Calu3 (cell line): ENCODE measurements around the gene KLLN. TPM values are rescaled to one million over a fixed set of nuclear protein-coding genes. Genes with fewer than 3 reads are reported as not detected.
"Not testable (repeated sequence)": the region's sequence is repeated elsewhere in the genome, so short reads cannot be mapped to it uniquely, and the experiment has no call there.

Experiments
- BruUV-seq: library from RNA; stranded (reverse); fragments of 400-500 nt; replicated peaks from 2 replicates; lab custom pipeline; 2021; lab: Mats Ljungman, UMichigan
- CTCF ChIA-PET: fragments of 300-600 bp; sonication (Branson Sonifier 250); formaldehyde crosslinking; loops from one replicate; lab custom pipeline; 2022; ENCODE audit warnings: antibody characterized with exemption; lab: Charles Lee
- DNase-seq: peaks from one replicate; pipeline ENCODE4 v3.0.0; 2022
- H3K27ac Mint-ChIP-seq: one replicate; pipeline ENCODE4 v1.8.0; 2022; ENCODE audit warnings: mixed read lengths; ENCODE audit not compliant: unreplicated experiment
- H3K27me3 Mint-ChIP-seq: one replicate; pipeline ENCODE4 v1.8.0; 2022; ENCODE audit warnings: mixed read lengths; ENCODE audit not compliant: unreplicated experiment
- H3K36me3 Mint-ChIP-seq: one replicate; pipeline ENCODE4 v1.8.0; 2022; ENCODE audit warnings: mild to moderate bottlenecking, moderate library complexity, mixed read lengths; ENCODE audit not compliant: insufficient read depth, unreplicated experiment
- H3K4me1 Mint-ChIP-seq: one replicate; pipeline ENCODE4 v1.8.0; 2022; ENCODE audit warnings: mild to moderate bottlenecking, low read depth, mixed read lengths; ENCODE audit not compliant: unreplicated experiment
- H3K4me3 Mint-ChIP-seq: one replicate; pipeline ENCODE4 v1.8.0; 2022; ENCODE audit warnings: mild to moderate bottlenecking, low read depth, moderate library complexity, mixed read lengths; ENCODE audit not compliant: unreplicated experiment
- H3K9me3 Mint-ChIP-seq: one replicate; pipeline ENCODE4 v1.8.0; 2022; ENCODE audit warnings: low read depth, mixed read lengths; ENCODE audit not compliant: unreplicated experiment
- CTCF ChIP-seq: fragments of 200-600 bp; IDR thresholded peaks from one replicate; pipeline ENCODE4 v1.8.0; 2022; ENCODE audit warnings: antibody characterized with exemption; ENCODE audit not compliant: unreplicated experiment
- intact Hi-C: fragments of 100-400 bp; cut with micrococcal nuclease; formaldehyde crosslinking; loops from one replicate; pipeline ENCODE4 v1.10.0; 2022; ENCODE audit not compliant: unreplicated experiment
- total RNA-seq: library from RNA; stranded (reverse); gene quantifications from 2 replicates; pipeline ENCODE4 v1.2.3, GENCODE V29; 2022

The KLLN gene
- total RNA-seq, 1 experiment from 2014 or later, result 0.52 TPM

GRCh38 chr10:87860156-87860795 is 3.1 kb downstream of the KLLN start:
- peak; percentile 24 for TF ChIP-seq CTCF
- no peak for DNase-seq
- no peak overlapping the region for H3K27ac Mint-ChIP-seq
- CTCF ChIA-PET, result interaction anchor here (1.9 kb wide), 1 partner anchor 14 kb away, joined by 4 read pairs; no protein-coding TSS in a partner anchor
- peaks cover 17% of the 10 kb centered on the region for H3K4me1 Mint-ChIP-seq
- H3K36me3 Mint-ChIP-seq, result peaks cover 40% of the 10 kb centered on the region
- H3K9me3 Mint-ChIP-seq, result no peaks in the 10 kb centered on the region
- BruUV-seq, result no TSS peak
- no peak overlapping the region for H3K4me3 Mint-ChIP-seq
- intact Hi-C loops, result loop anchor here (2.0 to 5.0 kb wide), 3 partner anchors 252 to 692 kb away; no protein-coding TSS in a partner anchor
- H3K27me3 Mint-ChIP-seq, result no peaks in the 10 kb centered on the region

- BruUV-seq, H3K9me3 Mint-ChIP-seq, H3K36me3 Mint-ChIP-seq, DNase-seq, H3K27ac Mint-ChIP-seq, intact Hi-C loops, H3K4me3 Mint-ChIP-seq, H3K27me3 Mint-ChIP-seq, CTCF ChIA-PET: not testable (repeated sequence)
- H3K4me1 Mint-ChIP-seq, result peaks cover 13% of the 10 kb centered on the region
Measured at GRCh38 chr10:87855665-87856064, 7.7 kb downstream of the KLLN start.

GRCh38 chr10:87855247-87855646 is 8.1 kb downstream of the KLLN start:
- intact Hi-C loops, H3K4me3 Mint-ChIP-seq, H3K27me3 Mint-ChIP-seq, H3K36me3 Mint-ChIP-seq, CTCF ChIA-PET, H3K9me3 Mint-ChIP-seq, DNase-seq, BruUV-seq, H3K27ac Mint-ChIP-seq: not testable (repeated sequence)
- H3K4me1 Mint-ChIP-seq, result peaks cover 13% of the 10 kb centered on the region

- no peak for DNase-seq
- CTCF ChIA-PET, result interaction anchor here (0.6 kb wide), 2 partner anchors 21 to 800 kb away, joined by 4 to 5 read pairs; no protein-coding TSS in a partner anchor
- no TSS peak for BruUV-seq
- Mint-ChIP-seq H3K36me3 (no peaks in the 10 kb centered on the region), H3K9me3 (no peaks in the 10 kb centered on the region), H3K4me3 (no peak overlapping the region), H3K27ac (no peak overlapping the region), H3K27me3 (no peaks in the 10 kb centered on the region), H3K4me1 (peaks cover 17% of the 10 kb centered on the region)
- intact Hi-C loops, result no loop called here
- TF ChIP-seq CTCF, result no peak
Measured at GRCh38 chr10:87852089-87852488, 11.2 kb downstream of the KLLN start.

GRCh38 chr10:87850742-87851205 is 12.6 kb downstream of the KLLN start:
- TF ChIP-seq CTCF, result no peak
- CTCF ChIA-PET, result interaction anchor here (0.8 kb wide), 1 partner anchor 538 kb away, joined by 3 read pairs; no protein-coding TSS in a partner anchor
- intact Hi-C loops, result no loop called here
- Mint-ChIP-seq H3K4me3 (no peak overlapping the region), H3K27me3 (no peaks in the 10 kb centered on the region), H3K9me3 (no peaks in the 10 kb centered on the region), H3K36me3 (no peaks in the 10 kb centered on the region), H3K27ac (no peak overlapping the region), H3K4me1 (peaks cover 24% of the 10 kb centered on the region)
- BruUV-seq, result no TSS peak
- peak; percentile 38 for DNase-seq
